ENCODE measurements around the gene ANO9.

Gene ANO9

GRCh38 chr11:441418-442274 is at the start of gene ANO9:
Gene ANO9, minus strand, starts transcription at chr11:442011. Its CDS starts 85 bp downstream, at chr11:441926.
- DNase-seq (ENCODE audit: low read depth): no peak

- DNase-seq (ENCODE audit: low read depth): no peak
Observed at GRCh38 chr11:491358-491757, 49.5 kb upstream of the ANO9 start.

- DNase-seq (ENCODE audit: low read depth): no peak
Observed at GRCh38 chr11:490930-491260, 49.1 kb upstream of the ANO9 start.

GRCh38 chr11:490186-490929 is 48.5 kb upstream of the ANO9 start:
- no peak for DNase-seq (ENCODE audit: low read depth)

GRCh38 chr11:489610-490185 is 47.9 kb upstream of the ANO9 start:
- no peak for DNase-seq (ENCODE audit: low read depth)

GRCh38 chr11:488992-489391 is 47.2 kb upstream of the ANO9 start:
- no peak for DNase-seq (ENCODE audit: low read depth)

- DNase-seq (ENCODE audit: low read depth): no peak
Observed at GRCh38 chr11:488579-488978, 46.8 kb upstream of the ANO9 start.

GRCh38 chr11:488062-488461 is 46.3 kb upstream of the ANO9 start:
- DNase-seq (ENCODE audit: low read depth): no peak

GRCh38 chr11:487571-488021 is 45.8 kb upstream of the ANO9 start:
- DNase-seq (ENCODE audit: low read depth): no peak

GRCh38 chr11:486189-486588 is 44.4 kb upstream of the ANO9 start:
- no peak for DNase-seq (ENCODE audit: low read depth)

GRCh38 chr11:484616-485015 is 42.8 kb upstream of the ANO9 start:
- DNase-seq (ENCODE audit: low read depth): no peak

GRCh38 chr11:479311-479710 is 37.5 kb upstream of the ANO9 start:
- DNase-seq (ENCODE audit: low read depth): no peak

- DNase-seq (ENCODE audit: low read depth): no peak
Observed at GRCh38 chr11:477052-477715, 35.4 kb upstream of the ANO9 start.

GRCh38 chr11:476416-476815 is 34.6 kb upstream of the ANO9 start:
- no peak for DNase-seq (ENCODE audit: low read depth)

- DNase-seq (ENCODE audit: low read depth): no peak
Observed at GRCh38 chr11:475941-476340, 34.1 kb upstream of the ANO9 start.

- DNase-seq (ENCODE audit: low read depth): no peak
Observed at GRCh38 chr11:474914-475506, 33.2 kb upstream of the ANO9 start.

GRCh38 chr11:473962-474785 is 32.4 kb upstream of the ANO9 start:
- no peak for DNase-seq (ENCODE audit: low read depth)

GRCh38 chr11:473415-473814 is 31.6 kb upstream of the ANO9 start:
- DNase-seq (ENCODE audit: low read depth): no peak

- no peak for DNase-seq (ENCODE audit: low read depth)
Observed at GRCh38 chr11:472816-473215, 31.0 kb upstream of the ANO9 start.

GRCh38 chr11:472272-472671 is 30.5 kb upstream of the ANO9 start:
- DNase-seq (ENCODE audit: low read depth): no peak

- DNase-seq (ENCODE audit: low read depth): no peak
Observed at GRCh38 chr11:471468-472145, 29.8 kb upstream of the ANO9 start.
